GM12801 (cell line): ENCODE measurements around the gene MAP3K3.

Experiments
- TF ChIP-seq, protein P1 (sequence below): IDR thresholded peaks from one replicate; pipeline ENCODE4 v1.5.1; 2011; ENCODE audit warnings: control low read depth; ENCODE audit not compliant: insufficient read length; ENCODE audit errors: extremely low read depth

Gene MAP3K3

DNA sequence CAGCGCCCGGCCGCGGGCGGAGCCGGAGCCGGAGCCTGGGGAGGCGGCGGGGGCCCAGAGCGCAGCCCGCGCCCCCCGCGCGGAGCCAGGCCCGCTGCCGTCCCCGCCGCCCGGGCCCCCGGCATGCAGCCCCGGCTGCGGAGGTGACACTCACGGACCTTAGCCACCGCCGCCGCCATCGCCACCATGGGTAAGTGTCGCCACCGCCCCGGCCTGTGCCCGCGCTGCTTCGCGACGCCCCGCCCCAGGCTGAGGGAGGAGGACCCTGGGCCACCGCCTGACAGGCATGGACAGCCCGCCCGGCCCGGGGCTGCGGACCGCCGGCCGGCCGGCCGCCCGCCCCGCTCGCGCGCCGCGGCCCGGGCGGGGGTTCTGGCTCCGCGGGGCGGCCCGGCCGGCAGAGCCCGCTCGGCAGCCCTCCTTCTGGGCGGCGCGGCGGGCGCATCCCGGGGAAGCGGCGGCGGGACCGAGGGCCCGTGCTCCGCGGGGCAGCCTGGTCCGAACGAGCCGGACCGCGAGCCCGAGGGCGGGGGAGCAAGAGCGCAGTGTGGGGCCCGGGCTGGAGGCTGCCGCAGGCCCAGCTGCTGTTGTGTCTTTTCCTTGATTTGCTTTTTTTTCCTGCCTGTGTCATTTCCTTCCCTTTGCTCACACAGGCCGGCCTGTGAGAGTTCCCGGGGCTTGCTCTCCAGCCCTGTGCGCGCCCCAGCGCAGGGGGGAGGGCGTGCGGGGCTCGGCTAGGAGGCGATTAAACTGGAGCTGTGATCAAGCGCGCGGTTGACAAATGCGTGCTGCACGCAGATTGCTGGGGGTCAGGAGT lies 565 bp downstream of the MAP3K3 start:
- TF ChIP-seq, protein P1, sequence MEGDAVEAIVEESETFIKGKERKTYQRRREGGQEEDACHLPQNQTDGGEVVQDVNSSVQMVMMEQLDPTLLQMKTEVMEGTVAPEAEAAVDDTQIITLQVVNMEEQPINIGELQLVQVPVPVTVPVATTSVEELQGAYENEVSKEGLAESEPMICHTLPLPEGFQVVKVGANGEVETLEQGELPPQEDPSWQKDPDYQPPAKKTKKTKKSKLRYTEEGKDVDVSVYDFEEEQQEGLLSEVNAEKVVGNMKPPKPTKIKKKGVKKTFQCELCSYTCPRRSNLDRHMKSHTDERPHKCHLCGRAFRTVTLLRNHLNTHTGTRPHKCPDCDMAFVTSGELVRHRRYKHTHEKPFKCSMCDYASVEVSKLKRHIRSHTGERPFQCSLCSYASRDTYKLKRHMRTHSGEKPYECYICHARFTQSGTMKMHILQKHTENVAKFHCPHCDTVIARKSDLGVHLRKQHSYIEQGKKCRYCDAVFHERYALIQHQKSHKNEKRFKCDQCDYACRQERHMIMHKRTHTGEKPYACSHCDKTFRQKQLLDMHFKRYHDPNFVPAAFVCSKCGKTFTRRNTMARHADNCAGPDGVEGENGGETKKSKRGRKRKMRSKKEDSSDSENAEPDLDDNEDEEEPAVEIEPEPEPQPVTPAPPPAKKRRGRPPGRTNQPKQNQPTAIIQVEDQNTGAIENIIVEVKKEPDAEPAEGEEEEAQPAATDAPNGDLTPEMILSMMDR: no peak

DNA sequence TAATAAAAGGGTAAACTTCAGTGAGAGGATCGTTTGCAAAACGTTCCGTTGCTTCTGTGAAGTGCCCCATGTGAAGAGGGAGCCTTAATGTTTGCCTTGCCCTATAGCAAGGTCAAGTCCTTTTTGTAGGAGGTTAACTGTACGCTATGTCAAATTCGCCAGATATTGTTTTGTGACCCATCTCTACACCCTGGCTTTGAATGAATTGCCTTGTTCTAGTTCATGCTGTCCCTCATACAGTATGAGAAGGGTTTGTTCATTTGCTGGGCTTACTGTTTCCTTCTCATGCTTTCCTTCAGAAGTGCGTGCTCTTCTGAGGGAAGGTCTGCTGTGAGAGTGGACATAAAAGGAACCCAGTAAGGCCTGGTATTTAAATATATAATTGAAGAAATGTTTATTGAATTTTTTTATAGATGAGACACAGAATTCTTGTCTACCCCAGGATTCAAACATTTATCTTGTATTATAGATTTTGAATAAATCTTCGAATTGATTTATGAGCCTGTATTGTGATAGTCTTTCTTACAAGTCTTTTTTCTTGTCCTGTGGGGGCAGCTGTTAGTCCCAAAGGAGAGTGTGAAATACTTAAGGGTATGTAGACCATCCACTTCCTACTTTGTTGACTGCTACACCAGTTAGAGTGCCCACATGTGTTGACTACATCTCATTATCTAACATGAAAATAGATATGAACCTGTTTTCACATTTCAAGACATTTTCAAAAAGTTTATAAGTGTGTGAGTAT lies 1.7 kb downstream of the MAP3K3 start:
- TF ChIP-seq, protein P1: no peak

DNA sequence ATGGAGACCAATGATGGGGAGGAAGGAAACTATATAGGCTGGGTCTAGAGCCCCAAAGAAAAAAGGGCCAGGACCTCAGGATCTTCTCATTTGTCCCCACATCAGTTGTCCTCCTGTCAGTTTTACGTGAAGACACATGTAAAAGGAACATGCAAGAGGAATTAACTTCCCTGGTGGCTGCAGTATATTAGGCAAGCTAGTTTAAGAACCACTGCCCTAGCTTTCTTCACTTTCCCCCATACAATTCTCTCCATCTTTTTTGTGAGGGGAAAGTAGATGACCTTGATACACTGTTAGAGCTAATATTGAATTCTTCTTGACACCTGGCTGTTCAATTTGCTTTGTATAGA lies 2.3 kb downstream of the MAP3K3 start:
- TF ChIP-seq, protein P1: no peak

DNA sequence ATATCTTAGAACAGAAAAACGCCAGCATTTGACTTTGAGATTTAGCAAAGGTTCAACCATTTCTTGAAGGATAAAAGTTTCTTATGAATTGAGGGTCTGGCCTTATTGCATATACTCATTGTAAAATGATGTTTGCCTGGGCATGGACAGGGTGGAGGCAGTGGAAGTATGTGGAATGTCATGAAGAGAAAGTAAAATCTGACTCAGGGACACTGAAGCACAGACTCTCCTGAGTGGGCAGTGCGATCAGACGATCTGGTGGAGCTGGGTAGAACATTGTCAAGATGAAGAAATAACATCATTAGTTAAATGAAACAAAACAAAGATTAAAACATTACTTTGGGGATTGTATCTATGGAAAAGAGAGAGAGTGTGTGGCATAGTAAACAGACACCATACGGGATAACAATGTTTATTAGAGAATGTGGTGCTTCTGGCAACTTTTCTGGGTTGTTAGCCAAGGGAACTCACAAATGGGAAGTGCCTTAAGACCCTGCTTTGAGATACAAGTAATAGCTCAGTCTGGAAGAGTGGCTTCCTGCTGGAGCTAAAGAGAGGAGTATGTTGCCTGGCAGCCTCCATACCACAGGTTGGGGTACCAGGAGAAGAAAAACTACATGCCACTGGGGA lies 4.4 kb downstream of the MAP3K3 start:
- TF ChIP-seq, protein P1: no peak

DNA sequence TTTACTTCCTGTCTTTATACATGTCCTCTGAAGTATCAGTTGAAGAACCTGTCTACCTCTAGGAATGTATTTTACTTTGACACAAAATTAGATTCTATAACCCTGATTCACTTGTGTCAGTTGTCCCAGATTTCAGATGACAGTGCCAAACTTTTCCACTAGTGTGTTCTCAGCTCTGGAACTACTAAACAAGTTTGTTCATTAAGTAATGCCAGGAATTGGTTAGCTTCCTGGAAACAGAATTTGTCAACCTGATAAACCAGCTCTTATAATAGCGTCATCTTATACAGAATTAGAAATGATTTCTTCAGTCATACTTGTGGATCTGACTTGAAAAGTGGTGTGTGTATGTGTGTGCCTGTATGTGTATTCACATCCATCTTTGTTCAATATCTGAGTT lies 7.4 kb downstream of the MAP3K3 start:
- TF ChIP-seq, protein P1: no peak

DNA sequence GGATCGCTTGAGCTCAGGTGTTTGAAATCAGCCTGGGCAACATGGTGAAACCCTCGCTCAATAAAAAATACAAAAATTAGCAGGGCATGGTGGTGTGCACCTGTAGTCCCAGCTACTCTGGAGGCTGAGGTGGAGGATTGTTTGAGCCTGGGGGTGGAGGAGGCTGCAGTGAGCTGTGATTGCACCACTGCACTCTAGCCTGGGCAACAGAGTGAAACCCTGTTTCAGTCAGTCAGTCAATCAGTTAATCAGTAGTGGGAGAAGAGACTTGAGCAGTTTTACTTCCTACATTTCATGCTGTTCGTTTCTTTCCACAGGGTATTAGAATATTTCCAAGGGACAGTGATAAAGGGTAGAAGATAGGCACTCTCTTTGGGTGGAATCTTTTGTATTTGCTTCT lies 8.8 kb downstream of the MAP3K3 start:
- TF ChIP-seq, protein P1: no peak

DNA sequence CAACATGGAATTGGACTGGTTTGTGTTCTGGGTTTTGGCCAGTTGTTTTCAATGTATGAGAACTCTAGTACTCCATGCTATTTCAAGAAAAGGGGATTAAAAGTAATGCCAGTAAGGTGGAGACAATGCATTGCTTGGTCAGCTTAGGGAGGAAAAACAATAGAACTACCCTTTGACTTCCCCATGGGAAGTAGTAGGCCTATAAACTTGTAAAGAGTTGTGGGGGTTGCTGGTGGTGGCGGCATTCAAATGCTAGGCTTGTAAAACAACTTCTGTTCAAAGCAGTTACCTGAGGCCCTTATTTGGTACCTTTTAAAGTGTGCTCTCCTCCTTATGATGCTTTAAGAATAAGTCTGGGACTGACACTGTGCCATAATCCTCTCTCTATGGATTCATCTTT lies 9.4 kb downstream of the MAP3K3 start:
- TF ChIP-seq, protein P1: no peak
